HepG2 (cell line): ENCODE measurements around the gene MRPL50. TPM values are rescaled to one million over a fixed set of nuclear protein-coding genes. Genes with fewer than 3 reads are reported as not detected.

Source experiments
- ATAC-seq: fragments of 200-7000 bp; cut with Tn5 transposase; 3 replicates; pipeline ENCODE4 v1.9.1; 2020; ENCODE audit warnings: mild to moderate bottlenecking, moderate library complexity
- BruUV-seq: library from RNA; stranded (reverse); fragments of 400-500 nt; replicated peaks from 2 replicates; lab custom pipeline; 2021; lab: Mats Ljungman, UMichigan
- CTCF ChIA-PET: fragments of 300-600 bp; formaldehyde crosslinking; extraction: SDS; loops from one replicate; lab custom pipeline; 2021; ENCODE audit warnings: low total read pairs, inconsistent platforms, low intra/inter-chr PET ratio; lab: Yijun Ruan, JAX
- POLR2A ChIA-PET: fragments of 350-600 bp; sonication (Branson Sonifier 250); formaldehyde crosslinking; loops from one replicate; lab custom pipeline; 2020; ENCODE audit warnings: antibody characterized with exemption, inconsistent platforms; lab: Yijun Ruan, JAX
- DNase-seq: peaks from one replicate; pipeline ENCODE4 v3.0.0-alpha.2; 2015; ENCODE audit warnings: low spot score
- FAIRE-seq: peaks from 3 replicates; lab custom pipeline; 2011; peaks lifted over from hg19 to GRCh38; lab: Jason Lieb, UNC
- H2AFZ ChIP-seq: one replicate; pipeline ENCODE4 v1.6.1; 2011; ENCODE audit warnings: low read length, inconsistent platforms
- H3K27ac ChIP-seq: fragments of 300-600 bp; 3 replicates; pipeline ENCODE4 v1.8.0; 2011; ENCODE audit warnings: mixed run types, mild to moderate bottlenecking, mixed read lengths, low read length, inconsistent platforms; ENCODE audit not compliant: insufficient read depth; ENCODE audit errors: extremely low read length
- H3K27me3 ChIP-seq, 2 experiments: fragments of 200-600 bp in 1 of 2; 2 replicates in 1 of 2; 3 replicates in 1 of 2; pipeline versions ENCODE4 v1.6.0 to v1.8.0; 2011; ENCODE audit warnings: low read length in 2 of 2, mild to moderate bottlenecking in 2 of 2, moderate library complexity in 2 of 2, inconsistent platforms in 1 of 2; ENCODE audit not compliant: insufficient read depth in 2 of 2, control insufficient read depth in 1 of 2
- H3K36me3 ChIP-seq, 2 experiments: fragments of 200-600 bp in 1 of 2; replicated peaks in 1 of 2; 2 replicates in 1 of 2; 3 replicates in 1 of 2; pipeline versions ENCODE4 v1.5.1 to v1.8.0; 2011; ENCODE audit warnings: low read length in 2 of 2, inconsistent platforms in 1 of 2; ENCODE audit not compliant: insufficient read depth in 2 of 2, control insufficient read depth in 1 of 2
- H3K4me1 ChIP-seq: 2 replicates; pipeline ENCODE4 v1.5.1; 2012; ENCODE audit warnings: low read length, inconsistent platforms; ENCODE audit not compliant: insufficient read depth
- H3K4me2 ChIP-seq: 2 replicates; pipeline ENCODE4 v1.6.0; 2011; ENCODE audit warnings: low read depth, low read length, inconsistent platforms
- H3K4me3 ChIP-seq, 3 experiments: fragments of 200-600 bp in 1 of 3; sonication (generic), shearing (Covaris generic) in 1 of 3; replicated peaks in 1 of 3; 2 replicates each; pipeline ENCODE4 v1.5.1; 2011 to 2016; ENCODE audit warnings: low read length in 3 of 3, inconsistent platforms in 2 of 3, low read depth in 2 of 3, mild to moderate bottlenecking in 2 of 3, control low read depth in 1 of 3, mixed read lengths in 1 of 3; ENCODE audit not compliant: insufficient read depth in 1 of 3
- H3K79me2 ChIP-seq: one replicate; pipeline ENCODE4 v1.6.1; 2011; ENCODE audit warnings: low read length, inconsistent platforms; ENCODE audit not compliant: insufficient read depth
- H3K9ac ChIP-seq: 2 replicates; pipeline ENCODE4 v1.6.0; 2011; ENCODE audit warnings: mild to moderate bottlenecking, low read depth, low read length, inconsistent platforms; ENCODE audit not compliant: insufficient read depth
- H3K9me3 ChIP-seq: 2 replicates; pipeline ENCODE4 v1.5.1; 2012; ENCODE audit warnings: mild to moderate bottlenecking, low read length
- H4K20me1 ChIP-seq: 2 replicates; pipeline ENCODE4 v1.6.0; 2011; ENCODE audit warnings: inconsistent platforms, mild to moderate bottlenecking, low read length, moderate library complexity; ENCODE audit not compliant: insufficient read depth
- HDAC2 ChIP-seq: sonication (generic); formaldehyde crosslinking; IDR thresholded peaks from 2 replicates; pipeline ENCODE4 v1.4.0; 2020; ENCODE audit warnings: missing genetic modification reagents
- MXD4 ChIP-seq: IDR thresholded peaks from 2 replicates; pipeline ENCODE4 v1.6.1; 2016; ENCODE audit warnings: mild to moderate bottlenecking, missing biosample characterization, missing genetic modification reagents
- NR2C2 ChIP-seq: sonication (generic); formaldehyde crosslinking; IDR thresholded peaks from 2 replicates; pipeline ENCODE4 v1.4.0; 2020; ENCODE audit warnings: missing genetic modification reagents, mild to moderate bottlenecking, moderate library complexity, borderline replicate concordance
- RCOR2 ChIP-seq: IDR thresholded peaks from 2 replicates; pipeline ENCODE4 v1.6.1; 2016; ENCODE audit warnings: missing biosample characterization, missing genetic modification reagents
- RERE ChIP-seq: IDR thresholded peaks from 2 replicates; pipeline ENCODE4 v1.6.1; 2016; ENCODE audit warnings: low read depth, missing genetic modification reagents, missing compliant biosample characterization
- RFX1 ChIP-seq: fragments of 450-650 bp; IDR thresholded peaks from 2 replicates; pipeline ENCODE4 v1.6.1; 2017
- RFXANK ChIP-seq: IDR thresholded peaks from 2 replicates; pipeline ENCODE4 v1.6.1; 2016
- SALL1 ChIP-seq: sonication (generic); formaldehyde crosslinking; IDR thresholded peaks from 2 replicates; pipeline ENCODE4 v1.8.0; 2022; ENCODE audit warnings: mild to moderate bottlenecking, missing genetic modification reagents
- TCF7L2 ChIP-seq: IDR thresholded peaks from 2 replicates; pipeline ENCODE4 v1.6.1; 2011; ENCODE audit warnings: mild to moderate bottlenecking, low read depth, low read length, moderate library complexity
- ZBTB1 ChIP-seq: sonication (generic); formaldehyde crosslinking; IDR thresholded peaks from 2 replicates; pipeline ENCODE4 v1.4.0; 2020; ENCODE audit warnings: missing genetic modification reagents, borderline replicate concordance
- ZNF205 ChIP-seq: IDR thresholded peaks from 2 replicates; pipeline ENCODE4 v1.6.1; 2018; ENCODE audit warnings: missing biosample characterization, missing genetic modification reagents
- ZNF253 ChIP-seq: sonication (generic); formaldehyde crosslinking; IDR thresholded peaks from 2 replicates; pipeline ENCODE4 v1.8.0; 2022; ENCODE audit warnings: mild to moderate bottlenecking, missing genetic modification reagents, borderline replicate concordance
- ZNF556 ChIP-seq: sonication (generic); formaldehyde crosslinking; IDR thresholded peaks from 2 replicates; pipeline ENCODE4 v1.4.0; 2020; ENCODE audit warnings: mild to moderate bottlenecking, missing genetic modification reagents, borderline replicate concordance
- ZNF557 ChIP-seq: sonication (generic); formaldehyde crosslinking; IDR thresholded peaks from 2 replicates; pipeline ENCODE4 v1.4.0; 2020; ENCODE audit warnings: missing genetic modification reagents
- ZNF572 ChIP-seq: sonication (generic); formaldehyde crosslinking; IDR thresholded peaks from 2 replicates; pipeline ENCODE4 v1.5.1; 2020; ENCODE audit warnings: mild to moderate bottlenecking, missing genetic modification reagents
- ZNF598 ChIP-seq: sonication (generic); formaldehyde crosslinking; IDR thresholded peaks from 2 replicates; pipeline ENCODE4 v1.5.1; 2020; ENCODE audit warnings: mild to moderate bottlenecking, missing genetic modification reagents, borderline replicate concordance
- ZNF615 ChIP-seq: sonication (generic); formaldehyde crosslinking; IDR thresholded peaks from 2 replicates; pipeline ENCODE4 v1.5.0; 2020; ENCODE audit warnings: mild to moderate bottlenecking, missing genetic modification reagents, borderline replicate concordance
- WGBS: methylation state at CpG from one replicate; pipeline ENCODE4 v1.1.6; 2017; ENCODE audit warnings: low lambda C conversion rate; 5-methylcytosine and 5-hydroxymethylcytosine counted together
- in situ Hi-C: cut with HindIII; loops from 2 replicates; pipeline ENCODE4 v1.10.0; 2017; ENCODE audit warnings: low pct_unique_long_range_greater_than_20kb; ENCODE audit not compliant: extremely low pct_ligation_motif_present
- intact Hi-C: fragments of 100-400 bp; cut with micrococcal nuclease; formaldehyde crosslinking; loops from one replicate; pipeline ENCODE4 v1.10.0; 2022; ENCODE audit not compliant: unreplicated experiment
- polyA plus RNA-seq, 8 experiments: library from polyadenylated mRNA; depleted of rRNA in 3 of 8; stranded (reverse) in 7 of 8; unstranded in 1 of 8; fragments of >200 nt; fragmentation: Illumina TruSeq in 4 of 8; extraction: Trizol in 4 of 8; gene quantifications; 2 replicates each; pipeline versions ENCODE4 v1.2.1 to v1.2.3, GENCODE V29; 2011 to 2016; ENCODE audit warnings: low read depth in 4 of 8, missing spikeins in 1 of 8, mixed read lengths in 1 of 8; ENCODE audit not compliant: insufficient read depth in 1 of 8
- total RNA-seq, 5 experiments: library from RNA; depleted of rRNA; stranded (reverse); fragments of >200 nt; fragmentation: Illumina TruSeq; extraction: Trizol; gene quantifications; 2 replicates each; pipeline ENCODE4 v1.2.3, GENCODE V29; 2016; ENCODE audit warnings: low read depth in 1 of 5

The MRPL50 gene
- total and polyA plus RNA-seq, 2 of the 13 experiments (the other 11 are each of a cell fraction or from before 2014, with no cell fraction given): 37.1 to 70.0 TPM

GRCh38 chr9:101369286-101369685, 29.1 kb downstream of the MRPL50 start (continued):
- no peak for TF ChIP-seq RERE (CRISPR knock-in tag)
- no peak for TF ChIP-seq ZBTB1
- TF ChIP-seq NR2C2 (CRISPR knock-in tag): no peak
- no peak for TF ChIP-seq ZNF253
- no peak for TF ChIP-seq ZNF557
- TF ChIP-seq RFX1: no peak
- TF ChIP-seq TCF7L2: no peak
- no peak for TF ChIP-seq ZNF556 (CRISPR knock-in tag)

- no peaks in the 10 kb centered on the region for H3K79me2 ChIP-seq
- BruUV-seq: no TSS peak
- H3K9me3 ChIP-seq: no peaks in the 10 kb centered on the region
- peaks cover 46% of the 10 kb centered on the region for H3K4me1 ChIP-seq
- no peak overlapping the region for H3K4me2 ChIP-seq
- no peak overlapping the region for H3K9ac ChIP-seq
- no peaks in the 10 kb centered on the region for H3K27me3 ChIP-seq
- ChIA-PET POLR2A (interaction anchor here (0.7 to 2.1 kb wide), 9 partner anchors 13 to 166 kb away, joined by 3 to 41 read pairs (median 6); partner anchors contain the start of genes MRPL50, RNF20 and ZNF189), CTCF (no interaction called here)
- peak overlapping the region; percentile 74 for H3K27ac ChIP-seq
- intact Hi-C loops (loop anchor here (2.0 kb wide), 1 partner anchor 21 kb away; no protein-coding TSS in a partner anchor), in situ Hi-C loops (no loop called here)
- DNase-seq: no peak
- H4K20me1 ChIP-seq: no peaks in the 10 kb centered on the region
- WGBS: 94% methylated on average over 3 of the region's 3 CpGs
- no peak for FAIRE-seq
- H2AFZ ChIP-seq: no peak overlapping the region
- no peak for ATAC-seq
- H3K4me3 ChIP-seq: no peak overlapping the region
- H3K36me3 ChIP-seq: no peaks in the 10 kb centered on the region
- TF ChIP-seq ZNF205 (CRISPR knock-in tag) (no peak), ZNF572 (0 out of 2 replicates have a peak, but pooled peaks have one; percentile 46), RFXANK (CRISPR knock-in tag) (no peak), SALL1 (no peak), HDAC2 (CRISPR knock-in tag) (0 out of 2 replicates have a peak, but pooled peaks have one; percentile 17), MXD4 (CRISPR knock-in tag) (no peak), ZNF598 (CRISPR knock-in tag) (no peak), RCOR2 (no peak), ZNF615 (CRISPR knock-in tag) (no peak)
Measured at GRCh38 chr9:101367323-101367722, 31.1 kb downstream of the MRPL50 start.
